GM12864 (cell line): Measurements from ENCODE around the gene JAG1.

Experiments
- DNase-seq: peaks from one replicate; pipeline ENCODE4 v3.0.0-alpha.2; 2011; ENCODE audit warnings: low read depth
- H3K4me3 ChIP-seq: 2 replicates; pipeline ENCODE4 v1.5.1; 2011; ENCODE audit warnings: mild to moderate bottlenecking, low read depth, low read length, control low read depth
- CTCF ChIP-seq: IDR thresholded peaks from 2 replicates; pipeline ENCODE4 v1.5.1; 2011; ENCODE audit warnings: low read depth, mild to moderate bottlenecking, moderate library complexity, low read length, control low read depth, inconsistent platforms; ENCODE audit errors: missing control alignments

JAG1 gene

GRCh38 chr20:10674684-10675449 lies 1.1 kb upstream of the JAG1 start:
- H3K4me3 ChIP-seq, result peak overlapping the region; percentile 63
- peak; percentile 81 for TF ChIP-seq CTCF
- DNase-seq, result peak; percentile 25

- TF ChIP-seq CTCF, result no peak
- peak overlapping the region; percentile 63 for H3K4me3 ChIP-seq
- no peak for DNase-seq
Measured at GRCh38 chr20:10673176-10673841, 490 bp downstream of the JAG1 start.

- no peak for DNase-seq
- H3K4me3 ChIP-seq, result peak overlapping the region; percentile 63
- no peak for TF ChIP-seq CTCF
Measured at GRCh38 chr20:10672624-10673127, 1.1 kb downstream of the JAG1 start.

GRCh38 chr20:10671919-10672623 lies 1.7 kb downstream of the JAG1 start:
- no peak for DNase-seq
- no peak for TF ChIP-seq CTCF
- H3K4me3 ChIP-seq, result peak overlapping the region; percentile 63

- peak; percentile 59 for DNase-seq
- H3K4me3 ChIP-seq, result peak overlapping the region; percentile 63
- peak; percentile 66 for TF ChIP-seq CTCF
Measured at GRCh38 chr20:10671221-10671918, 2.4 kb downstream of the JAG1 start.

- DNase-seq, result peak; percentile 68
- no peak for TF ChIP-seq CTCF
- peak overlapping the region; percentile 63 for H3K4me3 ChIP-seq
Measured at GRCh38 chr20:10670501-10671220, 3.1 kb downstream of the JAG1 start.
